Superior temporal gyrus (tissue), 1 donor: Measurements from ENCODE around the gene HELZ2.

Experiments
- DNase-seq: peaks from one replicate; pipeline ENCODE4 v3.0.0-alpha.2; 2016; ENCODE audit errors: extremely low spot score

HELZ2 gene

DNA sequence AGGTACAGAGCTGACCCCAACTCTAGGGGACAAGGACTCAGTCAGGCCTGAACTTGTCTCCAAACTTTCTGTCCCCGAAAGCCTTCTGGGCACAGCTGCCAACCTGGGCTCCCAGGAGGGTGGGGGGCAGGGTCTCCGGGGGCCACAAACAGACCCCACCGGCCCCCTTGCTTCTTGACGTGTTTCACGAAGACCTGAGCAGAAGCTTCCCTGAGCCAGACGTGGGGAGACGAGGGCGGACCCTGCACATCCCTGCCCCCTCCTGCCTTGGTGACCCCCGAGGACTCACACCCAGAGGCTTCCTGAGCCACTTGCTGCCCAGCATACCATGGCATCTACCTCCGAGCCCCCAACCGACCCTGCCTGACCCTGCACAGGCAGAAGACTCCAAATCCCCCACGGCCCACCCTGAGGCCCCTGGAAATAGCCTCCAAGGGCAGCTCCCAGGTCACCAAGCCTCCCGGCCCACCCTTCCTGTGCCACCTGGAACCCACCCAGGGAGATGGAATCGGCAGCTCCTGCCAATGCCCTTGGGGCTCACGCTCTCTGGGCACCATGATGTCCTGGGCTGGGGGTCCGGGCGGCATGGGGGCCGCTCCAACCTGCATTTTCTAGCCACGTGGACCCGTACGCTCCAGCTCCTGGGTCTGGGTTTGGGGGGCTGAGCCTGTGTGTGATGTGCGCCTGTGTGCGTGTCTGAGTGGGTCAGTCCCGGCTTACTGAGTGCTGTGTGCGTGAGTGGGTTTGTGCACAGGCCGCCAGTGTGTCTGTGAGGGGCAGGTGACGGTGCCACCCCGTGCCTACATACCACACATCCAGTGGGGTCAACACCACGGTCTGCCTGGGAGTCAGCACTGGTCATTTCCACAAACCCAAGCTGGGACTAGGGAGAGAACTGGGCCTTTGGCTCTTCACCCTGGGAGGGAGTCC is 34.3 kb downstream of the HELZ2 start:
- DNase-seq: no peak

DNA sequence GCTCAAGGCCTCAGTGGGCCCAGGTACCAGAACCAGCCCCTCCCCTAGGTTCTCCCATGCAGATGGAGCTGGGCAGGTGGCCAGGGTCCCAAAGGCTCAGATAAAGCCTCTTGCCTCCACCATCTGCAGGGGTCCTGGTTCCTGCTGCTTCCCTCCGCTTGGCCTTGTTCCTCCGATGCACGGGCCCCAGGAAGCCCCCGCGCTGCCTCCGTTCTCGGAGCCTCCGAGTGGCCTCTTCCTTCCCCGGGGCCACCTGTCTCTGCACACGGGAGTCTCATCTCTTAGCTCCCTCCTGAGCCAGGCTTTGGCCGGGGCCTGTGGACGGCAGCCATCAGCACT is 35.0 kb downstream of the HELZ2 start:
- no peak for DNase-seq

DNA sequence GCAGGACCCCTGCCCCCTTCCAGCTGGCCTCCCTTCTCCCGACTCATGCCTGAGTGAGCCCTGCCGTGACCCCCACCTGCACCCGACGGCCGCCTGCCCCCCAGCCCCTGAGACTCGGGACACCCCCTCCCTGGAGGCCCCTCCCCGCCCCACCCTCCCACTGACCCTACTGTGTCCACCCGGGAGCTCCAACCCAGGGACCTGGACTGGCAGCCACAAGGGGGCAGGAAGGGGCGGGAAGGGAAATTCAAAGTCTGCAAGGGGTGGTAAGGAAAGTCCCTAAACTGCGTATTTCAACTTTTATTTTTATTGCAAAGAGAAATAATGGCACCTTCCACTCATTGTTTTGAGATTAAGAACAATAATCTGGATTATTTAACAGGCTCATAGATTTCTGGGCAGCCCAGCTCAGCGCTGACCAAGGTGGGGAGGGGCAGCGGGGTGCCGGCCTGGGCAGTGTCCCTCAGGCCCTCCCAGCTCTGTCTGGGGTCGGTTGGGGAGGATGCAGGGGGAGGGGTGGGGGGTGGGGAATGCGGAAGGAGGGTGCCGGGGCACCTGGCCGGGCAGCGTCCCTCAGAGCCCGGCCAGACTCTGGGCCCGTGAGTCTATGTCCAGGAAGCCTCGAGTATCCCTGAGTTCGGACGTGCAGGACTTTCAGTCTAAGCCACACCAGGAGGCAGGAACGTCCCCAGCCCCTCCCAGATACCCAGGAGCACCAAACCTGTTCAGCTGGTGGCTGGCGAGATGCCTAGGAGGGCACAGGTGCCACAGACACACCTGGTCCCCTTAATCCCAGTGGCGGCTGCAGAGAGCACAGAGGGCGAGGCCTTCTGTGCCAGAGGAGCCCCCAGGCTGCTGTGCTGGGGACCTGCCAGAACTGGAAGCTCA is 35.6 kb downstream of the HELZ2 start:
- DNase-seq: no peak

DNA sequence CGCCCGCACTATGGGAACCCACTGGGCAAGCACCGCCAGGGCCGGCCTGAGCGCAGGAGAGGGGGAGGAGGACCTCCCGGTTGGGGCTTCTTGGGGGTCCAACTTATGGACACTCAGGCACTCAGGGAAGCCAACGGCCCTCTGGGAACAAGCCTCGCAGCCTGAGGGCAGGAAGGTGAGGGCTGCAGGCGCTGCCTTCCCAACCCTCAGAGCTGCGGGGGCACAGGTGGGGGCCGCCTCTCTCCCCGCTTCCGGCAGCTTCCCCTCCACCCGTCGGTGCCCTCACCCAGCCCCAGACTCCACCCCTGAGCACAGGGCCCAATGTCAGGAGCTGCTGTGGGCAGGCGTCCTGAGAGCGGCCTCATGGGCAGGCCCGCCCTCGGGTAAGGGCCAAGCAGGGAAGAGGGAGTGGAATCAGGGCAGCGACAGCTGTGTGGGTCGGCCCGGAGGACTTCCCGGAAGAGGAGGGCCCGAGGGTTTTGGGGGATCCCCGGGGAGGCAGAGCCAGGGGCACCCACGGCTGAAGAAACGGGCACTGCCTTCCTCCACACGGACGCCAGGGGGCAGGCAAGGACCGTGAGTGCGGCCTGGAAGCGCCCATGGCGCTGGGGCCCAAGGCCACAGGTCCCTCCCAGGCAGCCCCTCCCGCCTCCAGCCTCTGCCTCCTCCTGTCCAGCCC is 36.4 kb downstream of the HELZ2 start:
- DNase-seq: peak; percentile 78

DNA sequence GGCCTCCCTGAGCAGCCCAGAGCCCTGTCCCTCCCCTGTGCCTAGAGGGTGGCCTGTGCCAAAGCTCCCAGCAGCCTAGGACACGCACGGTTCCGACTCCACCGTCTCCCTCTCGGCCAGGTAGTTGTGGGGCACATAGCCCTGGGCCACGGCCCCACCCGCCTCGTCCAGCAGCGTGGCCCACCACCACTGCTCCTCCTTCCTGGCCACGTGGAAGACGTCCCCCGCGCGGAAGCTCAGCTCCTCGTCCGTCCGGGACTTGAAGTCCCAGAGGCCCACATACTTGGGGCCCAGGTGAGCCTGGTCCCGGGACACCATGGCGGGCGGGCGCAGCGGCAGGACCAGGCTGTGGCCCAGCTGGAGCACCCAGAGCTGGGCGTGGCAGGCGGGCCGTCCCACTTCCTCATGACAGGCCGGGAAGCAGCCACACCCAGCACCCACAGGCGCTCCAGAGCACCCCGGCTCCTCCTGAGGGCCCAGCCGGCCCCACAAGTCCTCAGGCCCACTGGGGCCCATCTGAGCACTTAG is 37.0 kb downstream of the HELZ2 start, which contains the start of gene PTK6:
Gene PTK6 (minus strand): TSS at position 380 of the 528 bp plus-strand sequence. CDS start 62 bp downstream, at position 318.
- no peak for DNase-seq

DNA sequence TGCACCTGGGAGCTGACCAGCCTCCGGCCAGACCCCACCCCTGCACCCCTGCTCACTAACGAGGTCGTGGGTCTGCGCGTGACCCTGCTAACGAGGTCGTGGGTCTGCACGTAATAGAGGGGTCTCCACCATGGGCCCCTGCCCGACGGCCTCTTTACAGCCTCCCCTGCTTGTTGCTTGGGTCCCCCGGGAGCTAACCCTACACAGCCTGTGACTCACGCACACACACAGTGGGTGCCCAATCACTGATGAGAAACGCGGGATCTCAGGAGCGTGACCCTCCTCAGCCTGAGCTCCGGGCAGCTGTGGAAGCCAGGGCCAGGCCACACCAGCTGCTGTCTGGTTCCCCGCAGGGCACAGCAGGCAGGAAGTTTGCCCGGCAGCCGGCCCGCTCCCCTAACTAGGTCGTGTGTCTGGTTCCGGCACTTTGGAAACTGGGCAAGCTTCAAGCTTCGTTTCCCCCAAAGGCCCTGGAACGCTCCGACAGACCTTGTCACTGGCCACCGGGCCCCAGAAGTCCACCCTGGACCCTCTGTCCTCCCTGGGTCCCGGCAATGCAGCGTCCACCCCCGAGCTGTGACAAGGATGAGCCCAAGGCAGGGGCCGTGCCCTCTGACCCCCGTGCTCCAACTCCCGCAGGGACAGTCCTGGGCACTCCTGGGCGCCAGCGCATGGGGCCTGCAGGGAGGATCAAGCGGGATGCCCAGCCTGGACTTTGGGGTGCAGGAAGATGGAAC is 37.6 kb downstream of the HELZ2 start:
- no peak for DNase-seq

DNA sequence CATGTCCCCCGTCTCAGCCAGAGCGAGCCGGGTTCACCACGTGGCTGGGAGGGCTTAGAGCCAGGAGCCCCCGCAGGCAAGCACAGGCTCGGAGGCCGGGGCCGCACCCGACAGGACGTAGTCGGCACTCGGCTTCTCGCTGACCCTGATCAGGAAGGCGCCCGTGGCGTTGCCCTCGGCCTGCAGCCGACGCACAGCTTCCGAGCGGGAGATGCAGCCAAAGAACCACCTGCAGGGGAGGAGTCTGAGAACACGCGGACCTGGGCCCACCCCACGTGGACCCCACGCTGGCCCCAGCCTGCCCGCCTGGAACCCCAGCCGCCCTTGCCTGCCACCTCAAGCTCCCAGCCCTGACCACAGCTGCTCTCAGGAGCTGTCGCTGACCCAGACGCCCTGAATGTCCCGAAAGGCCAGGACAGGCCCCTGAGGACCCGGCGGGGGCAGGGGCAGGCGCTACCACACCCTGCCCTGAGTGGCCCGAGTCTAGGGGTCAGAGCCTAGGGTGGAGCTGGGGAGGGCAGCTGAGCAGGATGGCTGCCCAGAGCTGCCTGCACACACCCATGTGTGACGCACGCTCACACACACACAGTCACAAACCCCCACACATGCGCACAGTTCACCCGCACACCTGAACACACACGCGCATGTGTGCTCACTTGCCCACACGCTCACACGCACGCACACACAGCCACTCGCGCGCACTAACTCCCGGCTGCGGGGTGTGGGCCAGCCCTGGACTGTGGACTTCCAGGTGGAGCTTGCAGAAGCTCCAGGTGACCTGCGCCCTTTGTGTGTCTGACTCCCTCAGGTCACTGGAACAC is 39.0 kb downstream of the HELZ2 start:
- DNase-seq: no peak

DNA sequence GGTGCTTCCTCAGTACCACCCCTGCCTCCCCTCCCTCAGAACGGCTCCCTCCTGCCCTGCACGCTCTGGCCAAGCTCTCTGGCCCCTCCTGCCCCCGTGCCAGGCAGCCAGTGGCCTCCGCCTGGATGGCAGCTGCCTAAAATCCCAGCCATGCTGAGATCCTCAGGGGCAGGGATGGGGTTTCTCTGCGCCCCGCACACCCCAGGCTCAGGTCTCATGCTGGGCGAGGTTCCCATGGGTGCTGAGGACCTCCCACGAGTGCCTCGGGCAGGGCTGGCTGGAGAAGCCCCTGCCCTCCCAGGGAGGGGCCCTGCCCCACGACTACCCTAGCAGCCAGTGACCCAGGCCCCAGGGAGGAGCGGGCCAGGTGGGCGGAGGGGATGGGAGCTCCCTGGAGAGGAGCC is 39.6 kb downstream of the HELZ2 start:
- no peak for DNase-seq

DNA sequence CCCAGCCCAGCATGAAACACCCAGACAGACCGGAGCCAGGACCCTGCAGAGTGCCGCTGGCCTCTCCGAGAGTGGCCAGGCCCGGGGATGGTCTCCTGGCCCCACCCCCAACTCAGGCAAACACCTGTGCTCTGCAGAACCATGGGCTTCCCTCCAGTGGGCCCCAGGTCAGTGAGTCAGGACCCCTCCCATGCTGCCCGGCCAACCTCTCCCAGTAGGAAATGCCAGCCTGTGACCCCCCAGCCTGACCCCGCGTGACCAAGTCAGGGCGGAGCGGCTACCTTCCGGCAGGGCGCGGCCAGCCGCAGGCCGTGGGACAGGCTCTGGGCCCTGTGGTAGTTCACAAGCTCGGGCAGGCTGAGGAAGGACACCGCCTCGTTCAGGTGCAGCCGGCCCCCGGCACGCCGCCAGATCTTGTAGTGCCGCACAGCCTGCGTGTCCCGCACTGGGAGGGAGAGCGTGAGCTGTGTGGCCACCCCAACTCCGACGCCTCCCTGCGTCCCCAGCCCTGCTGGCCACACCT is 40.1 kb downstream of the HELZ2 start:
- DNase-seq: no peak

DNA sequence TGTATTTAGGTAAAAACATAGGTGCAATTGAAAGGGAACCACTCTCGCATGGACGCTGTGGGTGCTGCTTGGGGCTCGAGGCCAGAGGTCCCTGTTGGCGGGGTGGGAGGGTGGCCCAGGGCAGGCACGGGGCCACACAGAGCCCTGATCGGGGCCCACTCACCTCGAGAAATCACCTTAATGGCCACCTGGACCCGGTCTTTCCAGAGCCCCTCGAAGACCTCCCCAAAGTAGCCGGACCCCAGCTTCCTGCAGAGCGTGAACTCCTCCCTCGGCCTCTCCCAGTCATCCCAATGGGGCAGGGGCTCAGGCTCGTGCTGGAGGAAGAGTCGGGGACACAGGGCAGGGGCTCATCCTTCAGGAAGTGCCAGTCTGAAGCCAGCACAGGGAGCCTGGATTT is 40.7 kb downstream of the HELZ2 start:
- DNase-seq: no peak

DNA sequence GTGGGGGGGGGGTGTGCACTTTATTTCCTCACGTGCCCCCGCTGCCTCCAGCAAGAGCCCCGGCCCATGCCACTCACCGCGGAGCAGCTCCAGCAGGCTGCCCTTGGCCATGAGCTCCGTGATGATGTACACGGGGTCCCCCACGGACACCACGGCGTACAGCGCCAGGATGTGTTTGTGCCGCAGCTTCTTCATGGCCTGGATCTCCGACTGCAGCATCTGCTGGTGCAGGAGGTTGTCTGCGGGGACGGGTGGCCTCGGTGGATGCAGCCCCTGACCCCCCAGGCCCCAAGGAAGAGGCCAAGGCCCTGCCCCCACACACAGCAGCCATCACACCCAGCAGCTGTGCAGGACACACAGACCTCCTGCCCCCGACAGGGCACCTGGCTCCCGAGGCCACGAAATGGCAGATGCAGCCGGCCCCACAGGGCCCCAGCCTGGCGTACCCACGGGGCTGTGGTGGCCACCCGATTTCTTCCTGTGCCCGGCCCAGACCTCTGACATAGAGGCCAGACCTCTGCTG is 41.5 kb downstream of the HELZ2 start:
- DNase-seq: no peak

DNA sequence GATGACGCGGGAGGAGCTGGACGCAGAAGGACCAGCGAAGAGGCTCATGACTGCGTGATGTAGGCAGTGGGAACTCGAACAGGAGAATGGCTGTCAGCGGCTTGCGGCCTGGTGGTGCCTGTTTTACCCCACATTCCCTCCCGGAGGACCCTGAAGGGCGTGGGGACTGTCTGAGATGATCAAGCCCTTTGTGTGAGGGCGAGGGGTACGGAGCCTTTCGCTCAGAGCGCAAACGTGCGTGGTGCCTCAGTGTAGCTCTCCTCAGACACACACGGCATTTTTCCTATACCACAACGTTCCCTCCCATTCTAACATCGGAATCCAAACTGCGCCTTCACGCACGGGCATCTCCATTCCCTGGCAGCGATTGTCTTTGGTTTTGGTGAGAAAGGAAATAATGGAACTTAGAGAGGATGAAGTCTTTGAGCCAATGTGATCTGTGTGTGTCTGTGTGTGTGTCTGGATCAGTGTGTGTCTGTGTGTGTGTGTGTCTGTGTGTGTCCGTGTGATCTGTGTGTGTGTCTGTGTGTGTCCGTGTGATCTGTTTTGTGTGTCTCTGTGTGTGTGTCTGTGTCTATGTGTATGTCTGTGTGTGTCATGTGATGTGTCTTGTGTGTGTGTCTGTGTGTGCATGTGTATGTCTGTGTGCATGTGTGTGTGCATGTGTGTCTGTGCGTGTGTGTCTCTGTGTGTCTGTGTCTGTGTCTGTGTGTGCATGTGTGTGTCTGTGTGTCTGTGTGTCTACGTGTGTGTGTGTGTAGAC is 42.2 kb downstream of the HELZ2 start:
- DNase-seq: no peak

DNA sequence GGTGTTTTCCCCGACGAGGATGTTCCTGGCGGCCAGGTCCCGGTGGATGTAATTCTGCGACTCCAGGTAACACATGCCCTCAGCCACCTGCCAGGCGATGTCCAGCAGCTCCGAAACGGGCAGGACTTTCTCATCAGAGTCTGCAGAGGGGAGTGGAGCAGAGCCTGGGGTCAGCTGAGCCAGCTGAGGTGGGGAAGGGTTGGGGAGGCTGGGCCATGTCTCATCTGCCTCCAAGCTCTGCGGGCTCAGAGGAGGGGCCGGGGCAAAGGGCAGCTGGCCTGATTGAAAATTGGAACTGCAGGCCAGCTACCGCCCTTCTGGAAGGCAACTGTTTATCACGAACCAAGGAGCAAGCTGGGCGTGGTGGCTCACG is 43.3 kb downstream of the HELZ2 start:
- no peak for DNase-seq

DNA sequence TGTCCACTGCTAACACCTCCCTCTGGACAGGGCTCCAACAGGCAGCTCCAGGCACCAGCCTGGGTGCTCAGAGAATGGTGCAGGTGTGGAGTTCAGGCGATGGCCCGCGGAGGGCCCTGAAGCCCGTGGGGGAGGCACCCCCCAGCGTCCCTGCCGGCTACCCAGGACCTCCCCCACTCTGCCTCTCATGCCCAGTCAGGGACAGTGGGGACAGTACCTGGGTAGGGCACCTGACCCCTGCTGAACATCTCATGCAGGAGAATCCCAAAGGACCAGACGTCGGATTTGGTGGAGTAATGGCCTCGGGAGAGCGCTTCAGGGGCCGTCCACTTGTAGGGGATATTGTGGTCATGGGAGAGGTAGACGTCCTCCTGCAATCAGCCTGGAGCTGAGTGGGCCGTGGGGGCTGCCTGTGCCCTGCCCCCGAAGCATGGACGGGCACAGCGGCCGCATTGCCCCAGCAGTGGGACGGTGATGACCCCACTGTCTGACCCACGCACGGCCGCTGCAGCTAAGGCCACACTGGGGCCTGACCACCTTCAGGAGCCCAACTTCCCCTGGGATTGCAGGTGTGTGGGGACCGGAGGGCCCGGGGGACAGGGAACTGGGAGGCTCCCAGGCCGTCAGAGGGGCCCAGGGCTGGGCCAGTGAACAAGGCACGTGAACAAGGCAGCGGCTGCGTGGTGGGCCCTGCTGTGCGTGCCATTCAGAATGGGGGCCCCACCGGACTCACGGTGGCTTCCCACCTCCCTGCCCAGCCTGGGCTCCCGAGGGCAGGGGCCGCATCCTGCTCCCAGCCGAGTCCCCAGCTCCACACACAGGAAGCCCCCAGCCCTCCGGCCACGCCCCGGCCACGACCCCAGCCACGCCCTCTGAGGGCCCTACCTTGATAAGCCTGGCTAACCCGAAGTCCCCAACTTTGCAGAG is 43.9 kb downstream of the HELZ2 start:
- no peak for DNase-seq

DNA sequence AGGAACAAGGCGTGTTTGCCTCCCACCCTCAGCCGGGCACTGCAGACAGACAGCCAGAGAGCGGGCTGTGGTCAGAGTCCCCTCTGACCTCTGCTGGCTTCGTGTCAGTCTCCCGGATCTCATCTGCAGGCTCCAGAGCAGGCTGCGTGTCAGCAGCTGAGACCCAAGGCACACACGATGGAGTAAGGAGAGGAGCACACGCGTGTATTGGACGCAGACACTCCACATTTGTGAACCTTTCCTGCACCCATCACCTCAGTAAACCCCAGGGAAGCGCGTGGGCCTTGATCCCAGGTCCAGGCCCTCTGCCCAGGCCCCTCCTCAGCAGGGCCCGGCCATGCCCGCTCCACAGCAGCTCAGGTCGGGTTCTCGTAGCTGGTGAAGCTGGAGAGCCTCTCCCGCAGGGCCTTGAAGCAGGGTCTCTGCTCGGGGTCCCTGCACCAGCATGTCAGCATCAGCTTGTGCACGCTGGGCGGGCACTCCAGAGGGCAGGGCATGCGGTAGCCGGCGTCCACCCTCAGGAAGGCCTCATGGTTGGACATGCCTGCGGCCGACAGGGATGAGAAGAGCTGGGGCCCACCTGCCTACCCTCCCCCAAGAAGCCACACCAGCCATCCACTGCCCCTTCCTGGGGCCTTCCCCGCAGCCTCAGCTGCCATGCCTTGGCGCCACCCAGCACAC is 44.7 kb downstream of the HELZ2 start:
- no peak for DNase-seq

DNA sequence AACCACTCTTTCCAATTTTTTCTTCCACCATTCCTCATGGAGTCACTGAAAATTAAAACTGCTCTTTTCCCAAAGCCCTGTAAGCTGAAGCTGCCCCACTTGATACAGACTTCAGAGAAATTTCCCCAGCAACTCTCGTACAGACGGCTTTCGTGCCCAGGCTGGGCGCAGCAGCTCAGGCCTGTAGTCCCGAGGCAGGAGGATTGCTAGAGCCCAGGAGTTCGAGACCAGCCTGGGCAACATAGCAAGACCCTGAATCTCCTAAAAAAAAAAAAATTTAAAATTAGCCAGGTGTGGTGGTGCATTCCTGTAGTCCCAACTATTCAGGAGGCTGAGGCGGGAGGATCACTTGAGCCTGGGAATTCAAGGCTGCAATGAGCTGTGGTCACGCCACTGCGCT is 46.9 kb downstream of the HELZ2 start:
- DNase-seq: no peak

DNA sequence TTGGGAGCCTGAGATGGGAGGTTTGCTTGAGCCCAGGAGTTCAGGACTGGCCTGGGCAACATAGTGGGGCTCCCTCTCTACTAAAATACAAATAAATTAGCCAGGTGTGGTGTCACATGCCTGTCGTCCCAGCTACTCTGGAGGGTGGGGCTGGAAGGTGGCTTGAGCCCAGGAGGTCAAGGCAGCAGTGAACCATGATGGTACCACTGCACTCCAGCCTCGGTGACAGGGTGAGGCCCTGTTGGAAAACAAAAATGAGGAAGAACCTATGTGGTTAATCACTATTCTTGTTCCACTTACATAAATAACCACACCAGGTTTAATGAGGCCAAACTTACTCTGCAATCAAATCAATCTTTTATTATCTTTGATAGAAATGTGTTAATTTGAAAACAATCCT is 48.1 kb downstream of the HELZ2 start:
- no peak for DNase-seq
